GM21529 (cell line): ENCODE results near the gene PCDHGA11.
"Not testable (repeated sequence)": the region's sequence is repeated elsewhere in the genome, so short reads cannot be mapped to it uniquely, and the experiment has no call there.

Source experiments
- ATAC-seq: cut with Tn5 transposase; IDR thresholded peaks from one replicate; pipeline ENCODE4 v1.9.1; 2021; ENCODE audit not compliant: unreplicated experiment

Gene PCDHGA11

GRCh38 chr5:141420855-141421488, at the start of gene PCDHGA11:
Gene PCDHGA11, plus strand, starts transcription at chr5:141421051. Its CDS starts 177 bp downstream, at chr5:141421228.
- no peak for ATAC-seq

- no peak for ATAC-seq
Observed at GRCh38 chr5:141371572-141372475, 49.0 kb upstream of the PCDHGA11 start.

DNA sequence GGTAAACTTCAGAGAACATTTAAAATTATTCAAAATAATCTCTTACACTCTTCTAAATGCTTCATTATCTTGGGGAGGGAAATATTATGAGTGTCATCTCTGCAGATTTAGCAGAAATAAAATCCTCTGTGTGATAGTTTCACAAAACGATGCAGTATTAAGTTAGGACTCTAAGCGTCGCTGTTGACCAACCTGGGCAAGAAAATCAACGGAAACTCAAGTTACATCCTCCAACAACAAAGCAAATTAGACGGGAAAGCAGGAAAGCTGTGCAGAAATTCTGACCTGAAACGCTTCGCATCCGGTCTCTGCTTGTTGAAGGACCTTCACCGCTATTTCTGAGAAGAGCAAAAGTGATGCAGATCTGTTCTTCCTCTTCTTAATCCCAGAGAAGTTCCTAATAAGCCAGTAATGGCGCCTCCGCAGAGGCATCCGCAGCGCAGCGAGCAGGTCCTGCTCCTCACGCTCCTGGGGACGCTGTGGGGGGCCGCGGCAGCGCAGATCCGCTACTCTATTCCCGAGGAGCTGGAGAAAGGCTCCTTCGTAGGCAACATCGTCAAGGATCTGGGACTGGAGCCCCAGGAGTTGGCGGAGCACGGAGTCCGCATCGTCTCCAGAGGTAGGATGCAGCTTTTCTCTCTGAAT, 47.1 kb upstream of the PCDHGA11 start, which contains the start of gene PCDHGA6:
TSS of gene PCDHGA6 (plus strand) at position 219 of the 645 bp plus-strand sequence. CDS start at position 412, 193 bp downstream.
- no peak for ATAC-seq

GRCh38 chr5:141374627-141375026, 46.2 kb upstream of the PCDHGA11 start:
- no peak for ATAC-seq

DNA sequence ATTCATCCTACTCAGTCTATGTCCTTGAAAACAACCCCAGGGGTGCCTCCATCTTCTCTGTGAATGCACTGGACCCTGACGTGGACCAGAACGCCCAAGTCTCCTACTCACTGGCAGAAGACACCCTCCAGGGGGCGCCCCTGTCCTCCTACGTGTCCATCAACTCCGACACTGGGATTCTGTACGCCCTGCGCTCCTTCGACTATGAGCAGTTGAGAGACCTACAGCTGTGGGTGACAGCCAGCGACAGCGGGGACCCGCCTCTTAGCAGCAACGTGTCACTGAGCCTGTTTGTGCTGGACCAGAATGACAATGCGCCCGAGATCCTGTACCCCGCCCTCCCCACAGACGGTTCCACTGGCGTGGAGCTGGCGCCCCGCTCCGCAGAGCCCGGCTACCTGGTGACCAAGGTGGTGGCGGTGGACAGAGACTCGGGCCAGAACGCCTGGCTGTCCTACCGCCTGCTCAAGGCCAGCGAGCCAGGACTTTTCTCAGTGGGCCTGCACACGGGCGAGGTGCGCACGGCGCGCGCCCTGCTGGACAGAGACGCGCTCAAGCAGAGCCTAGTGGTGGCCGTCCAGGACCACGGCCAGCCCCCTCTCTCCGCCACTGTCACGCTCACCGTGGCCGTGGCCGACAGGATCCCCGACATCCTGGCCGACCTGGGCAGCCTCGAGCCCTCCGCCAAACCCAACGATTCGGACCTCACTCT, 45.3 kb upstream of the PCDHGA11 start:
- ATAC-seq: not testable (repeated sequence)

DNA sequence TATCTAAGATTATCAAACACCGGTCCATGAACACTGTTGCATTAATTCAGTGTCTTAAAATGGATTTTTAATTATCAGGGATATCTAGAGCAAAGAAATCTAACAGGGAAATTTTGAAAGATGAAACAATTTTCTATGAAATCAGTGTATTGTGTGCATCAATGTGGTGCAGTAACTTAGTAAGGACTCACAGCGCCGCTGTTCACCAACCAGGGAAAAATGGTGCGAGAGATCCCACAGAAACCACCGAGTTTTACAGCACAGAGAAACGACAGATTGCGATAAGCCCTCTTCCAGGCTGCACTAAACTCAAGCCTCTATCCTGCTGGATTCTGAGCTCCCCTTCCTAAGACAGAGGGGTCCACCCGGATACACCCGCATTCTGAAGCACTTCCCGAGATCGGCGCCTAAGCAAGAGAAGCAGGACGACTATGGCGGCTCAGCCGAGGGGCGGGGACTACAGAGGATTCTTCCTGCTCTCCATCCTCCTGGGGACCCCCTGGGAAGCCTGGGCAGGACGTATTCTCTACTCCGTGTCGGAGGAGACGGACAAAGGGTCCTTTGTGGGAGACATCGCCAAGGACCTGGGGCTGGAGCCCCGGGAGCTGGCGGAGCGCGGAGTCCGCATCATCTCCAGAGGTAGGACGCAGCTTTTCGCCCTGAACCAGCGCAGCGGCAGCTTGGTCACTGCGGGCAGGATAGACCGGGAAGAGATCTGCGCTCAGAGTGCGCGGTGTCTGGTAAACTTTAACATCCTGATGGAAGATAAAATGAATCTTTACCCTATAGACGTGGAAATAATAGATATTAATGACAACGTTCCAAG, 38.2 kb upstream of the PCDHGA11 start, which contains the start of gene PCDHGA7:
TSS of gene PCDHGA7 (plus strand) at position 274 of the 826 bp plus-strand sequence. CDS start at position 432, 158 bp downstream.
- no peak for ATAC-seq

DNA sequence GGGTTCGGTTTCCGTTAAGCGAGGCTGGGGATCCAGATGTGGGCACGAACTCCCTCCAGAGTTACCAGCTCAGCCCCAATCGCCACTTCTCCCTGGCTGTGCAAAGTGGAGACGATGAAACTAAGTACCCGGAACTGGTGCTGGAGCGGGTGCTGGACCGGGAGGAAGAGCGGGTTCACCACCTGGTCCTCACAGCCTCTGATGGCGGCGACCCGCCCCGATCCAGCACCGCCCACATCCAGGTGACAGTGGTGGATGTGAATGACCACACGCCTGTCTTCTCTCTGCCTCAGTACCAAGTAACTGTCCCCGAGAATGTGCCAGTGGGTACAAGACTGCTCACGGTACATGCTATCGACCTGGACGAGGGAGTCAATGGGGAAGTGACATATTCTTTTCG, 37.5 kb upstream of the PCDHGA11 start:
- ATAC-seq: no peak

DNA sequence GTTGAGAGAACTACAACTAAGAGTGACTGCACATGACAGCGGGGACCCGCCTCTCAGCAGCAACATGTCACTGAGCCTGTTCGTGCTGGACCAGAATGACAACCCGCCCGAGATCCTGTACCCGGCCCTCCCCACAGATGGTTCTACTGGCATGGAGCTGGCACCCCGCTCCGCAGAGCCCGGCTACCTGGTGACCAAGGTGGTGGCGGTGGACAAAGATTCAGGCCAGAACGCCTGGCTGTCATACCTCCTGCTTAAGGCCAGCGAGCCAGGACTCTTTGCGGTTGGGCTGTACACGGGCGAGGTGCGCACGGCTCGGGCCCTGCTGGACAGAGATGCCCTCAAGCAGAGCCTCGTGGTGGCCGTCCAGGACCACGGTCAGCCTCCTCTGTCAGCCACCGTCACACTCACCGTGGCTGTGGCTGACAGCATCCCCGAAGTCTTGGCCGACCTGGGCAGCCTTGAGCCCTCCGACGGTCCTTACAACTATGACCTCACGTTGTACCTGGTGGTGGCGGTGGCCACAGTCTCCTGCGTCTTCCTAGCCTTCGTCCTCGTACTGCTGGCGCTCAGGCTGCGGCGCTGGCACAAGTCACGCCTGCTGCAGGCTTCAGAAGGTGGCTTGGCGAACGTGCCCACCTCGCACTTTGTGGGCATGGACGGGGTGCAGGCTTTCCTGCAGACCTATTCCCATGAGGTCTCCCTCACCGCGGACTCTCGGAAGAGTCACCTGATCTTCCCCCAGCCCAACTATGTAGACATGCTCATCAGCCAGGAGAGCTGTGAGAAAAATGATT, 36.2 kb upstream of the PCDHGA11 start:
- ATAC-seq: no peak

- ATAC-seq: peak; percentile 89
Observed at GRCh38 chr5:141387557-141388311, 33.1 kb upstream of the PCDHGA11 start, which contains the start of gene PCDHGB4. Gene PCDHGB4, plus strand, starts transcription at chr5:141387698. Its CDS starts 187 bp downstream, at chr5:141387885.

- no peak for ATAC-seq
Observed at GRCh38 chr5:141388661-141389060, 32.2 kb upstream of the PCDHGA11 start.

- ATAC-seq: no peak
Observed at GRCh38 chr5:141389153-141390042, 31.5 kb upstream of the PCDHGA11 start.

DNA sequence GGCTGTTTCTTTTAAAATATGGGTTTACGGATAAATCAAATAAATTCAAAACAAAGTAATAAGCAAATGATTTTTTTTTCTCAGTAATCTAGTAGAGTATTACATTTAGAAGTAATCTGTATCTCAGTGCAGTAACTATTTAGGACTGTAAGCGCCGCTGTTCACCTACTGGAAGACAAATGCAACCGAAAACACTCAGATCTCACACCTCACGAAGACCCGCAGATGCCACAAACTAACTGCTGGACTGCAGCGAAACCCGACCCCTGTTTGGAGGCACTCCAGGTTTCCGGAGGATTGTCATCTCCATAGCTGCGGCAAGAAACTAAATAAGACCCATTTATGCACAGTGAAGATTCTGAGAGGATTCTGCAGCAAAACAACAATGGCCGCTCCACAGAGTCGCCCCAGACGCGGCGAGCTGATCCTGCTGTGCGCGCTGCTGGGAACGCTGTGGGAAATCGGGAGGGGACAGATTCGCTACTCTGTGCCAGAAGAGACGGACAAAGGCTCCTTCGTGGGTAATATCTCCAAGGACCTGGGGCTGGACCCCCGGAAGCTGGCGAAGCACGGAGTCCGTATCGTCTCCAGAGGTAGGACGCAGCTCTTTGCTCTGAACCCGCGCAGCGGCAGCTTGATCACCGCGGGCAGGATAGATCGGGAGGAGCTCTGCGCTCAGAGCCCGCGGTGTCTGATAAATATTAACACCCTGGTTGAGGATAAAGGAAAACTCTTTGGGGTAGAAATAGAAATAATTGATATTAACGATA, 28.2 kb upstream of the PCDHGA11 start, which contains the start of gene PCDHGA8:
TSS of gene PCDHGA8 (plus strand) at position 205 of the 770 bp plus-strand sequence. CDS start at position 386, 181 bp downstream.
- ATAC-seq: no peak

- ATAC-seq: no peak
Observed at GRCh38 chr5:141393267-141393666, 27.6 kb upstream of the PCDHGA11 start.

GRCh38 chr5:141394401-141395187, 26.3 kb upstream of the PCDHGA11 start:
- ATAC-seq: not testable (repeated sequence)

- peak; percentile 94 for ATAC-seq
Observed at GRCh38 chr5:141397756-141398551, 22.9 kb upstream of the PCDHGA11 start, which contains the start of gene PCDHGB5. Gene PCDHGB5, plus strand, starts transcription at chr5:141397947. Its CDS starts 181 bp downstream, at chr5:141398128.
